ENCODE results near the gene PTPRD.

PTPRD gene

DNA sequence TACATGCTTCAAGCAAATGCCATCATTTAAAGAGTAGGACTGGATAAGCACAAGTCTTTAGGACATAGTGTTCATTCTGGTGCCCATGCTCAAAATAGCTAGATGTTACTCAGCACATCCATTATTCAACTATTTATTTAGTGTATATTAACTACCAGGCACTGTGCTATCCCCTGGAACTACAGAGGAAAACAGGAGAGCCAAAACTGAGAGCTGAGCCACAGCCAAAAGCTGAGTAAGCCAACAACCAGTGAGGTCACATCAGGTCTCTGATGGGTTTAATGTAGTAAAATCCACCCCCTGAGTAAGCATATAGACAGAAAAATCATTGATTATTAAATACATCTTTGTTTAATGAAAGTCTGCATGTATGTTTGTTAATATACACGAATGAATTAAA, 2343.9 kb downstream of the PTPRD start:
- DNase-seq (ENCODE audit: insufficient read length, low spot score) (no peak), FAIRE-seq (no peak)
- TF ChIP-seq, protein P1, sequence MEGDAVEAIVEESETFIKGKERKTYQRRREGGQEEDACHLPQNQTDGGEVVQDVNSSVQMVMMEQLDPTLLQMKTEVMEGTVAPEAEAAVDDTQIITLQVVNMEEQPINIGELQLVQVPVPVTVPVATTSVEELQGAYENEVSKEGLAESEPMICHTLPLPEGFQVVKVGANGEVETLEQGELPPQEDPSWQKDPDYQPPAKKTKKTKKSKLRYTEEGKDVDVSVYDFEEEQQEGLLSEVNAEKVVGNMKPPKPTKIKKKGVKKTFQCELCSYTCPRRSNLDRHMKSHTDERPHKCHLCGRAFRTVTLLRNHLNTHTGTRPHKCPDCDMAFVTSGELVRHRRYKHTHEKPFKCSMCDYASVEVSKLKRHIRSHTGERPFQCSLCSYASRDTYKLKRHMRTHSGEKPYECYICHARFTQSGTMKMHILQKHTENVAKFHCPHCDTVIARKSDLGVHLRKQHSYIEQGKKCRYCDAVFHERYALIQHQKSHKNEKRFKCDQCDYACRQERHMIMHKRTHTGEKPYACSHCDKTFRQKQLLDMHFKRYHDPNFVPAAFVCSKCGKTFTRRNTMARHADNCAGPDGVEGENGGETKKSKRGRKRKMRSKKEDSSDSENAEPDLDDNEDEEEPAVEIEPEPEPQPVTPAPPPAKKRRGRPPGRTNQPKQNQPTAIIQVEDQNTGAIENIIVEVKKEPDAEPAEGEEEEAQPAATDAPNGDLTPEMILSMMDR (IDR thresholded peaks at IDR 0.05; ENCODE audit: insufficient read depth, missing control alignments) = no peak

DNA sequence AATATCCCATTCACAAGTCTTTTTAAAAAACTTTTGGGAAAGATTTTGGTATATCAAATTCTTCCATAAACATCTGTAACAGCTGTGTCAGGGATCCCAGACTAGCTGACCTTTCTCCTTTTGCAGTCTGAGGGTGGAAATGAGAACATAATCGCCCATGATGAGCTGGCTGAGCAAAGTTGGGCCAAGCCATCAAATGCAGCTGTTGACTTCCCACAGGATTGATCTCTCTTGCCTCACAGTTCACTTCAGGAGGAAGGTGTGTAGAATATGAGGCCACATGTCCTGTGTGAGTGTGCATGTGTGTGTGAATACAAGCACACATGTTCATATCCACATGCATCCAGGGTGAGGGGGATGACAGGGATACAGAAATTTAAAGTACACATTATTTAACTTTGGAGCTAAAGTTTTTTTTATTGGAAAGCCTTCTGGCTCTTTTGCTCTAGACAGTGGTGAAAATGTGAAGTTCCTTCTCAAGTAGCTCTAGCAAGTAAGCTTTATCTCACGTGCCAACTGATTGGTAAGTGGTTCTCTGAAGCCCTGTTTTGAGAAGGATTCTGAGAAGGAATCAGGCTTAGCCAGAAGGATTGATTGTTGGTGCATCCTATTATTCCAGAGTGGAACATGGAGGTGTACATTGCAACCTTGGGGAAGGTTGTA, 2344.5 kb downstream of the PTPRD start:
- TF ChIP-seq, protein P1 (IDR thresholded peaks at IDR 0.05; ENCODE audit: insufficient read depth, missing control alignments) = no peak
- FAIRE-seq (no peak), DNase-seq (ENCODE audit: insufficient read length, low spot score) (no peak)

DNA sequence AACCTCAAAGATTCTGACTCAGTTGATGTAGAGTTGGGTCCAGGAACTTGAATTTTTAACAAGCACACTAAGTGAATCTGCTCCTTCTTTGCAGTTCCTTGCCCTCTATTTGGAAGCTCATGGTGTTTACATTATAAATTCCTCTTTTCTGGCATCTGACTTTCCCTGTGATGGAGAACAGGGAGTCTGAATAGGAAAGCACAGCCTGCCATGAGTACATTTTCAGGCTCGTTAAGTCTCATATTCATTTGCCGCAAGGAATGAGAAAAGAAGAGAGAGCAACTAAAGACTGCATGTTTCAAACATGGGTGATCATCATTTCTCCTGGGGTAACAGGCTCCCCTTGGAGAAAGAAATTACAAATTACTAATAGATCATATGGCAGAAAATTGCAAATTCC, 2345.2 kb downstream of the PTPRD start:
- DNase-seq (ENCODE audit: insufficient read length, low spot score) (no peak), FAIRE-seq (no peak)
- TF ChIP-seq, protein P1 (IDR thresholded peaks at IDR 0.05; ENCODE audit: insufficient read depth, missing control alignments) = no peak

DNA sequence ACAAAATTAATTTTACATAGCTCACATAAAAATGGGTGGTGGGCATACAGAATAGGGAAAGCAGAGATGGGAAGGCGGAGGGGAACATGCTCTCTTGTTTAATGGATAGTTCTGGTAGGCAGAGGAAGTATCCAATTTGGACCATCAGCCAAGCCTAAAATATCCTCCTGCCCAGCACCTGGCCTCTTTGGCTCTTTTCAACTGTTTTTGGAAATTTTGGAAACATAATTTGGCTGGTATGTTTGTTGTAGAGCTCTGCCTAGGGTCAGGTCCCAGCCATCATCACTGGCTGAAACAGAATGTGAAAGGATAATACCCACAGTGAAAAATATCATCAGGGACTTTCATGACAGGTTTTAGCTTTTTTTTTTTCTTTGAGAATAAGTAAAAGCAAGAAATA, 2345.9 kb downstream of the PTPRD start:
- FAIRE-seq = no peak
- DNase-seq (ENCODE audit: insufficient read length, low spot score) = no peak
- TF ChIP-seq, protein P1 (IDR thresholded peaks at IDR 0.05; ENCODE audit: insufficient read depth, missing control alignments) = no peak

DNA sequence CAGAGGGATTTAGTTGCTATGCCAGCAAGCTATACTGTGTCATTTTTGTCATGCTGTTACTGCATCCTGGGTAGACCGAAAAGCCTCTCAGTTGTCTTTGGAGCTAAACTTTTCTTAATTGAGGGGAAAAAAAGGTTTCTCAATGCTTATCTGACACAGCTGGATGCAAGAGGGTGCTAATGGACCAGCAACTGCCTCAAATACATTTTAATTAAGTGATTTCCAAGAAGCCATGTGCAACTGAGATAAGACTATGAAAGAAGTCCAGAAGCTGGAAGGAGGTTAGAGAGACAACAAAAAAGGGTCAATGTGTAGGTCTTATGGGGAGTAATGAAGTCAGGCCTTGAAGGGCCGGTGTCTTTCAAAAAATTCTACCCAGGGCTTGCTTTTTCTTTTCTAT, 2347.5 kb downstream of the PTPRD start:
- FAIRE-seq = no peak
- TF ChIP-seq, protein P1 (IDR thresholded peaks at IDR 0.05; ENCODE audit: insufficient read depth, missing control alignments) = no peak
- no peak for DNase-seq (ENCODE audit: insufficient read length, low spot score)
